Nephron progenitor cell (in vitro differentiated cells): ENCODE results near the gene IARS1.

ENCODE experiments used
- DNase-seq: peaks from one replicate; pipeline ENCODE4 v3.0.0; 2021
- H3K27ac Mint-ChIP-seq: 2 replicates; pipeline ENCODE4 v1.8.0; 2021; ENCODE audit warnings: mild to moderate bottlenecking, moderate library complexity, mixed read lengths
- H3K27me3 Mint-ChIP-seq: 2 replicates; pipeline ENCODE4 v1.8.0; 2021; ENCODE audit warnings: mild to moderate bottlenecking, low read depth, mixed read lengths; ENCODE audit not compliant: poor library complexity
- H3K36me3 Mint-ChIP-seq: 2 replicates; pipeline ENCODE4 v1.8.0; 2021; ENCODE audit warnings: low read depth, mixed read lengths
- H3K4me1 Mint-ChIP-seq: 2 replicates; pipeline ENCODE4 v1.8.0; 2021; ENCODE audit warnings: mixed read lengths
- H3K4me3 Mint-ChIP-seq: 2 replicates; pipeline ENCODE4 v1.8.0; 2021; ENCODE audit warnings: mild to moderate bottlenecking, moderate library complexity, mixed read lengths
- H3K9me3 Mint-ChIP-seq: 2 replicates; pipeline ENCODE4 v1.8.0; 2021; ENCODE audit warnings: mild to moderate bottlenecking, moderate library complexity, mixed read lengths
- TF ChIP-seq, protein P1 (sequence below): fragments of 200-600 bp; sonication (generic); IDR thresholded peaks from 2 replicates; pipeline ENCODE4 v1.5.0; 2021; ENCODE audit warnings: antibody characterized with exemption

Gene IARS1

DNA sequence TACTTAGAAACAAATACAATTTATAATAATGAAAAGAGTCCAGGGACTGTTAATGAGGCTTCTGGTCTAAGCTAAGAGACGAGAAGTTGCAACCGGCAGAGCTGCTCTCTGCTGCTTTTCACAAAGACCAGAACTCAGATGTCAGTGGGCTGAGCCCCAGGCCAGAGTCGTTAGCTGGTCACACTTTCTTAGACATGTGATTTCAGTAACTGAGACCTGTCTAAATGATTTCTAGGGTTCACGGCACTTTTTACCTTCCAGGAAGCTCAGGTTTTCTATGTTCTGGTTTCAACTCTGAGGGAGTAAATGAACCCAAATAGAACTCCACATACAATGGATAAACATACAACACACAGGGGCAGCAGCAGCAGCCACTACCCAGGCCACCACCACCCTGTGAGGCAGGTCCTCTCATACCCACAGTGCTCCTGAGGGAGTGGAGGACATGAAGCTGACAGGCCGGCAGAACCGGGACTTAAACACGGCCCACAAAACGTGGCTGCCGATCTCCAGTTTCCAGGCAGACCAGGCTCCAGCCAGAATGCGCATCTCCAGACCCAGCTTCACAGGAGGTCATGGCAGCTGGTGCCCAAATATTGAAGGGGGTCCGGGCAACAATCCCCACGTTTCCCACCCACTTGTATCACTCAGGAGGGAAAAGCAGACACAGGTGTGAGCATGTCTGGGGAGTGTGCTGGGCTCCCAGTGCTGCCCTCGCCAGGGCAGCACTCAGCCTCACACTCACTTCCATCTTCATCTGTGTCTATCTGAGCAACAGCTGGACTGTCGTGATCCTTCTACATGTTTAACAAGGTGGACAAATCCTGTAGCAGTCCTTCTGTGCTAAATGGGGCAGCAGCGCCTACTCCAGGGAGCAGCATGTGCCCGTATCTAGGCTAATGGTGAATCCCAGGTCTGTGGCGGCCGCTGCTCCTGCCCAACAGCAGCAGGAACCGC is 38.8 kb downstream of the IARS1 start:
- Mint-ChIP-seq H3K9me3 (no peaks in the 10 kb centered on the region), H3K27ac (peak overlapping the region; percentile 68), H3K27me3 (no peaks in the 10 kb centered on the region), H3K36me3 (peaks cover 87% of the 10 kb centered on the region), H3K4me1 (no peaks in the 10 kb centered on the region), H3K4me3 (no peak overlapping the region)
- DNase-seq, result no peak
- TF ChIP-seq, protein P1, sequence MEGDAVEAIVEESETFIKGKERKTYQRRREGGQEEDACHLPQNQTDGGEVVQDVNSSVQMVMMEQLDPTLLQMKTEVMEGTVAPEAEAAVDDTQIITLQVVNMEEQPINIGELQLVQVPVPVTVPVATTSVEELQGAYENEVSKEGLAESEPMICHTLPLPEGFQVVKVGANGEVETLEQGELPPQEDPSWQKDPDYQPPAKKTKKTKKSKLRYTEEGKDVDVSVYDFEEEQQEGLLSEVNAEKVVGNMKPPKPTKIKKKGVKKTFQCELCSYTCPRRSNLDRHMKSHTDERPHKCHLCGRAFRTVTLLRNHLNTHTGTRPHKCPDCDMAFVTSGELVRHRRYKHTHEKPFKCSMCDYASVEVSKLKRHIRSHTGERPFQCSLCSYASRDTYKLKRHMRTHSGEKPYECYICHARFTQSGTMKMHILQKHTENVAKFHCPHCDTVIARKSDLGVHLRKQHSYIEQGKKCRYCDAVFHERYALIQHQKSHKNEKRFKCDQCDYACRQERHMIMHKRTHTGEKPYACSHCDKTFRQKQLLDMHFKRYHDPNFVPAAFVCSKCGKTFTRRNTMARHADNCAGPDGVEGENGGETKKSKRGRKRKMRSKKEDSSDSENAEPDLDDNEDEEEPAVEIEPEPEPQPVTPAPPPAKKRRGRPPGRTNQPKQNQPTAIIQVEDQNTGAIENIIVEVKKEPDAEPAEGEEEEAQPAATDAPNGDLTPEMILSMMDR, result no peak

DNA sequence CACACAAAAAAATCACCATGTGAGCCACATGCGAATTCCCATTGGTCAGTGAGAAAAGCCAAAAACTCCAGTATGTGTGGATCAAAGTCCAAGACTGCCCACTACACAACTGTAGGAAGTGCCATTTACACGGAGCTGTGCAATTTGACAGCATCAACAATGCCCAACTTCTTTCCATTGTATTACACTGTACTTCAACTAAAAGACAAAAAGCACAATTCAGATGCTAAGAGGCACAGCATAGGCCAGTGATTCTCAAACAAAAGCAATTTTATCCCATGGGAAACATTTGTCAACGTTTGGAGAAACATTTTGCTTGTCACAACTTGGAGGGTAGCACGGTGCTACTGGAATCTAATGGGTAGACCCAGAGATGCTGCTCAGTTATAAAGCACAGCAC is 39.8 kb downstream of the IARS1 start:
- no peaks in the 10 kb centered on the region for H3K4me1 Mint-ChIP-seq
- H3K27ac Mint-ChIP-seq, result peak overlapping the region; percentile 43
- H3K27me3 Mint-ChIP-seq, result no peaks in the 10 kb centered on the region
- peaks cover 87% of the 10 kb centered on the region for H3K36me3 Mint-ChIP-seq
- H3K4me3 Mint-ChIP-seq, result no peak overlapping the region
- no peak for DNase-seq
- H3K9me3 Mint-ChIP-seq, result no peaks in the 10 kb centered on the region
- TF ChIP-seq, protein P1, result no peak

DNA sequence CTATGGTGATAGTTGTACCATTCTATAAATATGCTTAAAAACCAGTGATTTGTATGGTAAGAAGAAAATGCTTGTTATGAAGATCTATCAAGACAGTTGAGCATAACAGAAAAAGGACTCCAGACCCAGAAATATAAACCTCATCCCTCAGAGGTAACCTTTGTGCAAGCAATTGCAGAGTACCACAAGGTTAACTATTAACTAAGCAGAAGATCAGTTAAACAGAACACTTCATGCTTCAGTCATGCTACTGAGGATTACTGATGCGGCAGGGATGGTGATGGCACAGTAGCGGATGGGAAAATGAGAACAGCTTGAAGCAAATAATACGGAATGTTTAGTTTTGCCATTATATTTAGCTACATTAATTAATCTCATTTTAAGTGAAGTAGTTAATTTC is 45.5 kb downstream of the IARS1 start:
- H3K4me1 Mint-ChIP-seq, result no peaks in the 10 kb centered on the region
- TF ChIP-seq, protein P1, result no peak
- no peaks in the 10 kb centered on the region for H3K9me3 Mint-ChIP-seq
- H3K27me3 Mint-ChIP-seq, result no peaks in the 10 kb centered on the region
- no peak overlapping the region for H3K4me3 Mint-ChIP-seq
- no peak overlapping the region for H3K27ac Mint-ChIP-seq
- no peak for DNase-seq
- peaks cover 83% of the 10 kb centered on the region for H3K36me3 Mint-ChIP-seq

DNA sequence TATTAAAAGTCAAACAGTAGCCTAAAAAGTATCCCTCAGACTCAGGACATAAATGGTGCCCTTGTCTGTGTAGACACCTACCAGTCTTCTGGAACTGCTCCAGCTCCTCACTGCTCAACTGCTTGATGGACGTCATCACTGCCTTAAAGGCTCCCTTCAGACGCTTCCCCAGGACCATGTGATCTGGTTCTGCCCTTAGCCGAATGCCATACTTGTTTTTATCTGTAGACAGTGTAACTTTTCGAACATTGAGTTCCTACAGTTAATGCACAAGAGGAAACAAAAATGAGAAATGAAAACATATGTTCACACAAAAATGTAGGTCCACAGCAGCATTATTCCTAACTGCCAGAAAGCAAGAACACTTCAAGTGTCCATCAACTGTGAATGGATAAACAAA is 46.2 kb downstream of the IARS1 start:
- TF ChIP-seq, protein P1, result no peak
- Mint-ChIP-seq H3K27ac (peak overlapping the region; percentile 93), H3K27me3 (no peaks in the 10 kb centered on the region), H3K36me3 (peaks cover 82% of the 10 kb centered on the region), H3K4me1 (no peaks in the 10 kb centered on the region), H3K9me3 (no peaks in the 10 kb centered on the region), H3K4me3 (no peak overlapping the region)
- DNase-seq, result no peak

DNA sequence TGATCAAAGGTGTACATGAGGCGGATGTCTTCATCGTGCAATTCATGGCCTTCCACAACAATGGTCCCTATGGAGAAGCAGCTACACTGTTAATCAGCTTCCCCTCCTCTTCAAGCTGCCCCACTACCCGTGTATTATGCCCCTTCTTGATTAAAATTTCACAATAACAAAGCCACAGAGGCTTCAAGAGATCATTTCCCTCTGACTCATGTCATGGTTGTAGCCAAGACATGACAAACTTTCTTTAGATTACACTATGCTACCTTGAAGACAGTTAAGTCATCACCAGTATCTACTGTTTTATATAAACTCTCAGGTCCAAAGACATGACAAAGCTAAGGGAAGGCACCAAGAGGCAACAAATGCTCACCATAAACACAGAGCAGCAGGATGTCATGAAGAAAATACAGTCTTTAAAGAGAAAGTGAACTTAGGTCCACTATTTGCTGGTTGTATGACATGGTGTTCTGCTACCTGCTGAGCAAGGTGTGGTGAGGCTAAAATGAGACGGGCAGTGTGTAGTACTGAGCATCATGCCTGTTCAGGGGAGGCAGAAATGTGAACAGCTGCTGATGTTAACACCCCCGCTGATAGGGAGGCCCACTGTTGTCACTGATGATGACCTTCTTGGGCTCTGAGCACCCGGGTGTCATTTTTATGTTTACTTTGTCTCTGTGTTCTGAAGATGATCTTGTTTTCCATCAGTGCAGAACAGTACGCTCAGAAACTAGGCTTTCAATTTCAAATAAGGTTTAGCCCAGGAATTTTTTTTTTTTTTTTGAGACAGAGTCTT is 48.3 kb downstream of the IARS1 start:
- no peak for DNase-seq
- Mint-ChIP-seq H3K4me3 (no peak overlapping the region), H3K9me3 (no peaks in the 10 kb centered on the region), H3K36me3 (peaks cover 83% of the 10 kb centered on the region), H3K27ac (no peak overlapping the region), H3K27me3 (no peaks in the 10 kb centered on the region), H3K4me1 (no peaks in the 10 kb centered on the region)
- TF ChIP-seq, protein P1, result no peak
